ENCODE measurements around the gene STK32B.

Gene STK32B

DNA sequence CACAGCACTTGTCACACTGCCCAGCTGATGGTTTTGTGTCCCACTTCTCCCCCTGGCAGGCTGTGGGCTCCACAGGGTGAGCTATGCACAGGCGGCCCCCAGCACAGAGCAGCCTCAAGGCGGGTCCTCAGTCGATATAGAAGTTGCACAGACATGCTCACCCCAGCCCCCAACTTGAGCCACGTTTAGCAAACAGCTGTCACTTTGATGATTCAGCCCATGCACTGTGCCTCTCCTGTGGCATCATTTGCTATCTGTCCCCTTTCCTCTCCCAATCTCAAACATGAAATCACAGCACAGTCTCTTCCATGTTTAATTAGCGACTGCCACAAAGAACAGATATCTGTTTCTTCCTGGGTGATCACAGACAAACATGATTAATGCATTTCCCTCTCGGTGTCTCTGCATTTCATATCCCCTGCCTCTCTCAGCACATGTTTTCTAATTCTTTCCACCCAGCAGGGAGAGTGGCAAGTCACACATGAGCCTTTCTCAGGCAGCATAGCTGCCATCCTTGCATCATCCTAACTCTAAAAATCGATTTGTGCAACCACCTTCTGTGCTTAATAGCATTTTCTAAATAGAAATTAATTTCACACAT is 452.2 kb downstream of the STK32B start:
- DNase-seq (ENCODE audit: low read depth in 2 of 2, low spot score in 1 of 2) = no peak

DNA sequence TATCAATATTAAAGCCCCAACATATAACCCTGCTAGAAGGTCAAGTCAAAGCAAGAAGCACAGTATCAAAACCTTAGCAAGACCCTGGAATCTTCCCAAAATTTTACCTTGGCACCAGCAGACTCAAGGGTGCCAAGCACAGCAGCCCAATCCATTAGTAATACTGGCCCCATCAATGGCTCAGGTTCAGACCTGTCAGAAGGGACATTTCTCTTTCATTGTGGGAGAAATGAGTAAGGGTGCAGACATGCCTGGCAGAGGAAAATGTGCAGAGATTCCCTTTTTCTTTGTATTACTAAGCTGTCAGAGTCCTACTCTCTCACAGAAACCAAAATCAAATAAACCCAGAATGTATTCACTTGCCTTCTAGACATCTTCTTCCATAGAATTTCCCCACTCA is 453.2 kb downstream of the STK32B start:
- DNase-seq (ENCODE audit: low read depth in 2 of 2, low spot score in 1 of 2) = no peak

DNA sequence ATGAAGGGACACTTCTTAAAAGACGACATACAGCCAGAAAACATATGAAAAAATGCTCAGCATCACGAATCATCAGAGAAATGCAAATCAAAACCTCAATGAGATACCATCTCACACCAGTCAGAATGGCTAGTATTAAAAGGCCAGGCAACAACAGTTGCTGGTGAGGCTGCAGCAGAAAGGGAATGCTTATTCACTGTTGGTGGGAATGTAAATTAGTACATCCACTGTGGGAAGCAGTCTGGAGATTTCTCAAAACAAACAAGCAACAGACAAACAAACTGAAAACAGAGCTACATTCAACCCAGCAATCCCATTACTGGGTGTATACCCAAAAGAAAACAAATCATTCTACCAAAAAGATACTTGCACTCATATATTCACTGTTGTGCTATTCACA is 459.2 kb downstream of the STK32B start:
- no peak for DNase-seq (ENCODE audit: low read depth in 2 of 2, low spot score in 1 of 2)

DNA sequence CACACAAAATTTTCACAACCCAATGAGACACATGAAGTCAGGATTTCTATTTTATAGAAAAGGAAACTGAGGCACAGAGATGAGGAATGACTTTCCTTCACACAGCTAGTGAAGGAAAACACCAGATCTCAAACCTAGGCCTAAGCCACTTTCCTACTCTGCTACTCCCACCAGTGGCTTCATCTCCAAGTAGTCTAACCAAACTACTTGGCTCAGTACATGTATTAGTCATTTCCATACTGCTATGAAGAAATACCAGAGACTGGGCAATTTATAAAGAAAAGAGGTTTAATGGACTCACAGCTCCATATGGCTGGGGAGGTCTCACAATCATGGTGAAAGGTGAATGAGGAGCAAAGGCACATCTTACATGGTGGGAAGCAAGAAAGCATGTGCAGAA is 460.5 kb downstream of the STK32B start:
- no peak for DNase-seq (ENCODE audit: low read depth in 2 of 2, low spot score in 1 of 2)

DNA sequence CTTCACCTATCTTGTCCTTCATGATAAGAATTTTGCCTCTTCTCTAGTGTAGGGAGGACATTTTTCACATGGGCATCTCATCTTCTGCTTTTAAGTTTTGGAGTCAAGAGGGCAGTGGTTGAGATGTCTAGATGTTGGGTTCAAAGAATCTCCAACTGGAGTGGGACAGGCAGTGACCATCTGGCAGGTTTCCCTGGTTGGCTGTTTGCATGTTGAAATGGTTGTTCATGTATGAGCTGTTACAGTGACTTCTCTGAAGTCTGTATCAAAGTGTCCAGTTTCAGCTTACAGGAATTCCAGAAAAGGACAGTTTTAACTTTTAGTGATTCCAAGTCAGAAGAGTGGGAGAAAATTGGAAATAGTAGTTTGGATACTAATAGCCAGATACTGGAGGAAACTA is 464.4 kb downstream of the STK32B start:
- DNase-seq (ENCODE audit: low read depth in 2 of 2, low spot score in 1 of 2) = no peak

DNA sequence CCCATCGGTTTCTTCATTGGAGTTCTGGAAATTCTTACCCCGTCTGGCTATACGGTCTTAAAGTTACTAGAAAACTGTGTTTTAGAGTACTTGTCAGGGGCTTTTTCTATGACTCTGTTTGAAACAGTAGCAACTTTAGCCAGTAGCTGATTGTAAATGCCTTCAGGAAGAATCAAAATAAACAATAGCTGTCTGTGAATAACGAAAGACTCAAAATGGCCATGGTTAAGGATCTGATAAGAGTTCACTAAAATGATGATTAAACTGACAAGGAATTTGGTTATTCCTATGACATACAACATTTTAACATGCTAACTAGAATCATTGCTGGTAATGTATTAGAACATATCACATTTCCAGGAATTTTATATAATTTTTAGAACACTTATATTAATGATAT is 466.1 kb downstream of the STK32B start:
- DNase-seq (ENCODE audit: low read depth in 2 of 2, low spot score in 1 of 2) = no peak

DNA sequence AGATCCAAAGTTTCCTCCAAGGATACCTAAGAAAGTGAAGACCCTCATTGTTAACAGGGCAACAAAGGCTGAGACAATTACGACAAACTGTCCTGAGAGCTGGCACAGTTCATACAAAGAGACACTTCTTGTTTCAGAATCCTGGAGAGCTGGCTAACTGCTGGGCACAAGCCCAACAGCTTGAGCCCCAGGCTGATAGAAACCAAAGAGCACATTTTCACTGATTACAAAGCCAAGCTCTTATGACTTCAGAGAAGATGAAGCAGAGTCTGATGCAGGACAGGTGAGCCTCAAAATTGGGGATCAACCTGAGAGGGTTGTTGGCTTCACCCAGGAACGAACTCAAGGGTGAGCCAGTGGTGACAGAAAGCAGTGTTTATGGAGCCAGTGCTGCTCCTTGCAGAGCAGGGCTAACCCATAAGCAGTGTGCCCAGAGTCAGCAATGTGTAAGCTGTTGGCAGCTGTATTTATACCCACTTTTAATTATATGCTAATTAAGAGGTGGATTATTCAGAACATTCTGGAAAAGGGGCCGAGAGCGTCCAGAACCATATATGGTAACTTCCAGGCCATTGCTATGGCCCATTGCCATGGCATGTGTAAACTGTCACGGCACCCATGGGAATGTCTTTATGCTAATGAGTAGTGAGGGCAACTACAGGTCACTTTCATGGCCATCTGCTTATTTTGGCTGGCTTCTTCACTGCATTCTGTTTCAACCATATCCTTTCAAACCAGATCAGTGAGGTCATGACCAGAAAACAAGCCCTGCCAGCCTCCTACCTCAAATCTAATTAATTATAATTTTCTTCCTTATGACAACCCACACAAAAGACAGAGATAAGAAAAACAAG is 473.4 kb downstream of the STK32B start:
- DNase-seq (ENCODE audit: low read depth in 2 of 2, low spot score in 1 of 2) = no peak

DNA sequence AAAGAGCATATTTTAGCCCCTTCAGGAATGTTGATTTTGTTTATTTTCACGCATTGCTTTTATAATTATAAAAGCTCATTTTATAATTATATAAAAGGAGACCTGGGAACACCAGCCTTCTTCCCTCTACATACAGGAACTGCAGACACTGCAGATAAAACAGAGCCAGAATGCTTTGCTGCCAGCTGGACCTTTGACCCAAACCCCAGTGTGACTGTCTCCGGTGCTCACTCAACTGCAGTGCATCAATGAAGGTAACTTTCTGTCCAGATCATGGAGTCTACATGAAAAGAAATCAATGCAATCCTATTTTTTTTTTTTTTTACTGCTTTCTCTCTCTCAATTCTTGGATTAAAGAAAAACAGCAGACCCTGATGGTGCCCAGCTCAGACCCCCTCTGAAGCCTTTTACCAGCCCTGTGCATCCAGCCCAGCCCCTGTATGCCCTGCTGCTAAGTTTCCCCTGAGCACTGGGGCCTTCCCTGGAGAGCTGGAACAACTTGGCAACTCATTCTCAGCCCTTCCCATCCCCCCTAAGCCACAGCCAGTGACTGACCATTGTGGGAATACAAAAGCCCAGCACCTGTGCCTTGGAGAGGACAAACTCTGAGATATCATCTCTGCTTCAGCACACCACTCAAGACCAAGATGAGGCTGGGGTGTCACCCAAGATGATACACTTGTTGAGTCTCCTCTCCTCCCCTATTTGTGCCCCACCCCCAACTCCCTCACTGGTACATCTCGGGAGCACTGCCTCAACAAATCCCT is 475.0 kb downstream of the STK32B start:
- DNase-seq (ENCODE audit: low read depth in 2 of 2, low spot score in 1 of 2) = no peak

DNA sequence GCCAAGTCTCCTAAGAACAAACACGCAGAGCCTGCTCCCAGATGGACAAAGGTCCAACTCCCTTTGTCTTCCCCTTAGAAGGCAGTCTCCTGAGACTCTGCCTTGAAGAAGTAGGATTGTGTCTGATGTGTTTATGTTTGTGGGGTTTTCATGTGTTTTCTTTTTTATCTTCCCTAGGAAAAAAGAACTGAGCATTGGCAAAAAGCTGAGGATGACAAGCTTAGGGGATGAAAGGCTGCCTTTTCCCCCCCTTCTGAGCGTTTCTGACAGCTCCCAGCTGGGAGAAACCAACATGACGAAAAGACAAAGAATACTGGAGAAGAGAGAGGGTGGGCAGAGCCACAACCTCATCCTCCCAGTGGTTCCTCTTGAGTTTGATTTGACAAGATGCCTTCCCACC is 475.9 kb downstream of the STK32B start:
- no peak for DNase-seq (ENCODE audit: low read depth in 2 of 2, low spot score in 1 of 2)

DNA sequence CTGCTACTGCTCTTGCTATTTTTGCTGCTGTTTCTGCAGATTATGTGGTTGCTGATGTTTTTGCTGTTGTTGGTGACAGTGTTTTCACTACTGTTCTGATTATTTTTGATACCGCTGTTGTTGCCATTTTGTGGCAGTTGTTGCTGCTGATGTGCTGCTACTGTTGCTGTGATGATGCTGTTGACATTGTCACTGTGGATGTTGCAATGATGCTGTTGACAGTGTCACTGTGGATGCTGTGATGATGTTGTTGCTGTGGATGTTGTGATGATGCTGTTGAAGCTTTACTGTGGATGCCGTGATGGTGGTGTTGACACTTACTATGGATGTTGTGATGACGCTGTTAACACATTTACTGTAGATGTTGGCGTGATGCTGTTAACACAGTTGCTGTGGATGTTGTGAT is 476.8 kb downstream of the STK32B start:
- DNase-seq (ENCODE audit: low read depth in 2 of 2, low spot score in 1 of 2) = no peak

DNA sequence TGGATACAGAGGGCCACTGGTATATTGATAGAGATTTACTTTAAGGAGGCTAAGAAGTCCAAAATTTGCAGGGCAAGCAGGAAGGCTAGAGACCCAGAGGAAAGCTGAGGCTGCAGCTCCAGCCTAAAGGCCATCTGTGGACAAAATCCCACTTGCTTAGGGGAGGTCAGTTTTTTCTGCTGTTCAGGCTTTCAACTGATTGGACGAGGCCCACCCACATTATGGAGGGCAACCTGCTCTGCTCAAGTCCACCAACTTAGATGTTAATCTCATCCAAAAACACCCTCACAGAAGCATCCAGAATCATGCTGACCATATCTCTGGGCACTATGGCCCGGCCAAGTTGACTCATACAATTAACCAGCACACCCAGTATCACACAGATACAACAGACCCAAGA is 480.8 kb downstream of the STK32B start:
- no peak for DNase-seq (ENCODE audit: low read depth in 2 of 2, low spot score in 1 of 2)

DNA sequence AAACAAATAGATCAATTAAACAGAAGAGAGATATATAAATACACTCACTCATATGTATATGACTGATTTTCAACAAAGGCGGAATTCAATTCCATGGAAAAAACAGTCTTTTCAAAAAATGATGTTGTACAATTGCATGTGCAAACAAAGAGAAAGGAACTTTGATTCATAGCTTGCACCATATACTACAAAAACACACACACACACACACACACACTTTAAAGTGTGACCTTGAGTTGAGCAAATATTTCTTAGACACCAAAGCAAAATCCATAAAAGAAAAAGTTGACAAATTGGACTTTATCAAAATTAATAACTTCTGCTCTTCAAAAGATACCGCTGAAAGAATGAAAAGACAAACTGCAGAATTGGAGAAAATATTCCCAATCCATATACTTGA is 488.3 kb downstream of the STK32B start:
- DNase-seq (ENCODE audit: low read depth in 2 of 2, low spot score in 1 of 2) = no peak

DNA sequence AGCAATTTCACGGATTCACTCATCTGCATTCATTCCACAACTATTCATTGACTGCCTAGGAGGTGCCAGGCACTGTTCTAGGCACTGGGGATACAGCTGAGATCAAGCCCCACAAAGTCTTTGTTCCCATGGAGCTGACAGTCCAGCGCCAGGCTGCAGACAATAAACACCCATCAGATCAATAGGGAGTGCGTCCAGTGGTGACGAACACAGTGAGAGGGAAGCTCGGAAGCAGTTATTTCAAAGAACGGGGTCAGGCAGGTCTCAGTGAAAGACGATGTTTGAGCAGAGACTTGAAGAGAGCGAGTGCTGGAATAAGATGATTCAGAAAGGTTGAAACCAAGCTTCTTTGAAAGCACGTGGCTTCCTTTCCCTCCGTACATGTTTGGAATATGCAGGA is 489.9 kb downstream of the STK32B start:
- no peak for DNase-seq (ENCODE audit: low read depth in 2 of 2, low spot score in 1 of 2)

DNA sequence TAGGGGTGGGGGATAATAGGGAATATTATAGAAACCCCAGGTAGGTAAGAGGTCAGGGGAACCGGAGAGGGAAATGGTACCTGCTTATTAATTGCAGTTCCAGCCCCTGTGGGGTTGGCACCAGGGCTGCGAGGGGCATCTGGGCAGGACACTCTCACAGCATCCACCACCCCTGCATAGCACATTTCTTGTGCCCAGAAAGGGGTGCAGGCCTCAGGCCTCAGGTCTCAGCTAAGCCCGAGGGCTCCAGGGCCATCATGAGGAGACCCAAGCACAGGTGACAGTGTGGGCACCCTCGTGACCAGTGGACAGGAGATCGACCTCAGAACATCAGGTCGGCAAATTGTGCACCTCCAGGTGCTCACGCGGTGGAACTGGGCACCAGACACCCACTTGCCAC is 492.4 kb downstream of the STK32B start:
- DNase-seq (ENCODE audit: low read depth in 2 of 2, low spot score in 1 of 2) = no peak

DNA sequence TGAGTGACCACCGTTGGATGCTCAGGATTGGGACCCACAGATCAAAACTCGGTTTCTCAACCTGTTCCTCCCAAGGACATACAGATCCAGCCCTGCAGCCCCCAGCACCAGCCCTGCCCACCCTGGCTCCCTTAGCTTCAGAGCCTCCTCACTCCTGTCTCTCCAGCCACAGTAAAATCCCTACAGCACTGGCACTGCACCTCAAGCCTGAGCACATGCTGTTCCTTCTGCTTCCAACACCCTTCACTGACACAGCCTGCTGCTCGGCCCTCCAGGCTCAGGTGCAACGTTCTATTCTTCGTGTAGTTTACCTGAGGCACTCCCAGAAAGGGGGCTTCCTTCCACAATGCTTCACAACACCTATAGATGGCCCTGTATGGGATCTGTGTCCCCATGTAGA is 493.5 kb downstream of the STK32B start:
- DNase-seq (ENCODE audit: low read depth in 2 of 2, low spot score in 1 of 2) = no peak

DNA sequence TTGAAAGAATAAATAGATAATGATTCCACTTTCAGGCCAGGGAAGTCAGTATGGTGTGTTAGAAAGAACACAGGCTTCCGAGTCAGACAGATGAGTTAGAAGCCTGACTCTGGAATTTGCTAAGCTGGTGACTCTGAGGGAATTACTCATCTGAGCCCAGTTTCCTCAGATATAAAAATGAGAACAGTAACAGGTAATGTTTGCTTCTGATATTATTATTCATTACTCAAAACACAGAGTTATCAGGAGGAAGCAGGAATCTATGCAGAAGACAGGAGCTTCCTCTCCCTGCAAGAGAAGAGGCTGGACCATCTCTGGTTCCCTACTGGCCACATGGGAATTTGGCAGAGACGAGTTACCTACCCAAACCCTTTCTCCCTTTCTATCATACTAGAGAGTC is 494.0 kb downstream of the STK32B start:
- DNase-seq (ENCODE audit: low read depth in 2 of 2, low spot score in 1 of 2) = no peak

DNA sequence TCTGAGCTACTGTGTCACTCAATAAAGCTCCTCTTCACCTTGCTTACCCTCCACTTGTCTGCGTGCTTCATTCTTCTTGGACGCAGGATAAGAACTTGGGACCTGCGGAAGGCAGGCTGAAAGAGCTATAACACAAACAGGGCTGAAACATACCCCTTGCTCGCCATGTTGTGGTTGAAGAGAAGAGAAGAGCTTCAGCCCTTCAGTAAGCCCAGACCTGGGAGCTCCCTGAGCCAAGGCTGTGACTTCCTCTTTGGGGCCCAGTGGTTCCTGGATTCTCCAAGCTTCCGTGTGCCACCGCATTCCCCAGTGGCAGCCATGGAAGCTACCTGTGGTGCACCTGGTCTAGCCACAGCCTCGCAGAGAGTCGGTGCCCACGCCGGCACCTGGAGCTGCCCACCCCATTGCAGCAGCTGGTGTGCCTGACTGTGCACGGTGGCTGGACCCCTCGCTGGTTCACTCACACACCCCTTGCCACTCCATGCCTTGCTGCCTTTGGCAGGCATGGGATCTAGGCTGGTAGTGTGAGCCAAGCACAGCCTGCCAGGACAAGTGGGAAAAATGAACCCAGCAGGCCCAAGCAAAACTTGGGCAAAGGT is 496.5 kb downstream of the STK32B start:
- DNase-seq (ENCODE audit: low read depth in 2 of 2, low spot score in 1 of 2) = no peak
